Measurements from ENCODE around the gene COLQ. TPM values are rescaled to one million over a fixed set of nuclear protein-coding genes. Genes with fewer than 3 reads are reported as not detected.

Gene COLQ
- total RNA-seq, 6 experiments from 2014 or later: 0.25 to 1.2 (median 0.83) TPM

DNA sequence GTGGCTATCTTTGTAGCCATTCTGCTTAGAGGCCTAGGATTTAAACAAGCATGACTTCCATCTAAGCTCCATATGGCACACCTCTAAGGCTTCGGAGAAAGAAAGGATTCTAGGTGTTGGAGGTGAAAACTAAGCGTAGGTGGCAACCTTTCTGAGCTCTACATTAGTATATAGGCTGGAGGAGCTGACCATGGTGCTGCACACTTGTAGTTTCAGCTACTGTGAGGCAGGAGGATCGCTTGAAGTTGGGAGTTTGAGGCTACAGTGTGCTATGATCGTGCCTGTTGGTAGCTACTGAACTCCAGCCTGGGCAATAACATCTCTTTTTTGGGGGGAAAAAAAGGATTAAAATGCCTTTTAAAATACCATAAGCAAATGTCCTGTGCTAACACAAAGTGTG lies 86.8 kb downstream of the COLQ start:
- Histone ChIP-seq H3K36me3 (peaks cover 0 to 80% (median 48%) of the 10 kb centered on the region in 4 donors), H3K4me1 (peaks cover 0 to 10% (median 0%) of the 10 kb centered on the region in 4 donors), H3K4me3 (no peak overlapping the region), H3K27me3 (no peaks in the 10 kb centered on the region), H3K27ac (no peak overlapping the region), H3K9me3 (no peaks in the 10 kb centered on the region)
- ATAC-seq (no peak), DNase-seq (no peak)
- no peak for TF ChIP-seq POLR2A (IDR thresholded peaks at IDR 0.05)
- TF ChIP-seq, protein P1, sequence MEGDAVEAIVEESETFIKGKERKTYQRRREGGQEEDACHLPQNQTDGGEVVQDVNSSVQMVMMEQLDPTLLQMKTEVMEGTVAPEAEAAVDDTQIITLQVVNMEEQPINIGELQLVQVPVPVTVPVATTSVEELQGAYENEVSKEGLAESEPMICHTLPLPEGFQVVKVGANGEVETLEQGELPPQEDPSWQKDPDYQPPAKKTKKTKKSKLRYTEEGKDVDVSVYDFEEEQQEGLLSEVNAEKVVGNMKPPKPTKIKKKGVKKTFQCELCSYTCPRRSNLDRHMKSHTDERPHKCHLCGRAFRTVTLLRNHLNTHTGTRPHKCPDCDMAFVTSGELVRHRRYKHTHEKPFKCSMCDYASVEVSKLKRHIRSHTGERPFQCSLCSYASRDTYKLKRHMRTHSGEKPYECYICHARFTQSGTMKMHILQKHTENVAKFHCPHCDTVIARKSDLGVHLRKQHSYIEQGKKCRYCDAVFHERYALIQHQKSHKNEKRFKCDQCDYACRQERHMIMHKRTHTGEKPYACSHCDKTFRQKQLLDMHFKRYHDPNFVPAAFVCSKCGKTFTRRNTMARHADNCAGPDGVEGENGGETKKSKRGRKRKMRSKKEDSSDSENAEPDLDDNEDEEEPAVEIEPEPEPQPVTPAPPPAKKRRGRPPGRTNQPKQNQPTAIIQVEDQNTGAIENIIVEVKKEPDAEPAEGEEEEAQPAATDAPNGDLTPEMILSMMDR (IDR thresholded peaks at IDR 0.05): no peak
- intact Hi-C loops (cut with DNase I): loop anchor here in 1 of 2 donors (10.0 kb wide), 1 partner anchor 120 kb away; no protein-coding TSS in a partner anchor
- 98% methylated on average over 4 of the region's 4 CpGs for WGBS (ENCODE audit: insufficient coverage, low coverage, low lambda C conversion rate, missing lambda C conversion rate)

DNA sequence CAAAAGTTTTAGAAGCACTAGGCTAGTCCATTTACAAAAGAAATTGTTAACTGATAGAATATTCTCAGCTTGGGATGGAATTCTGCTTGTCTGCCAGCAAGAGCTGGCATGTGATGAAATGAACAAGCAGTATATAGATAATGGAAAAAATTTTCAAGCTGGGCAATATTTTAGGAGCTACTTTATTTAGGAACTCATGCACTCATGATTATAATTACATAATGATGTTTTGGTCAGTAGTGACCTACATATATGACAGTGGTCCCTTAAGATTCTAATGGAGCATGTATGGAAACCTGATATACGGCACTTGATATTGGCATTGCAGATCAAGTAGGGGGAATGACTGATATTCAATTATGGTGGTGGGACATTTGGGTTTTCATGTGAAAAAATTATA lies 88.0 kb downstream of the COLQ start:
- Histone ChIP-seq H3K4me1 (peaks cover 0 to 20% (median 5%) of the 10 kb centered on the region in 4 donors), H3K36me3 (peaks cover 0 to 68% (median 40%) of the 10 kb centered on the region in 4 donors), H3K9me3 (no peaks in the 10 kb centered on the region), H3K27ac (no peak overlapping the region), H3K4me3 (no peak overlapping the region), H3K27me3 (no peaks in the 10 kb centered on the region)
- ATAC-seq (no peak), DNase-seq (no peak)
- 92% methylated on average over 1 of the region's 1 CpG for WGBS (ENCODE audit: insufficient coverage, low coverage, low lambda C conversion rate, missing lambda C conversion rate)
- intact Hi-C loops (cut with DNase I): loop anchor here in 1 of 2 donors (10.0 kb wide), 1 partner anchor 121 kb away; no protein-coding TSS in a partner anchor
- TF ChIP-seq, protein P1 (IDR thresholded peaks at IDR 0.05): no peak
- TF ChIP-seq POLR2A (IDR thresholded peaks at IDR 0.05): no peak

DNA sequence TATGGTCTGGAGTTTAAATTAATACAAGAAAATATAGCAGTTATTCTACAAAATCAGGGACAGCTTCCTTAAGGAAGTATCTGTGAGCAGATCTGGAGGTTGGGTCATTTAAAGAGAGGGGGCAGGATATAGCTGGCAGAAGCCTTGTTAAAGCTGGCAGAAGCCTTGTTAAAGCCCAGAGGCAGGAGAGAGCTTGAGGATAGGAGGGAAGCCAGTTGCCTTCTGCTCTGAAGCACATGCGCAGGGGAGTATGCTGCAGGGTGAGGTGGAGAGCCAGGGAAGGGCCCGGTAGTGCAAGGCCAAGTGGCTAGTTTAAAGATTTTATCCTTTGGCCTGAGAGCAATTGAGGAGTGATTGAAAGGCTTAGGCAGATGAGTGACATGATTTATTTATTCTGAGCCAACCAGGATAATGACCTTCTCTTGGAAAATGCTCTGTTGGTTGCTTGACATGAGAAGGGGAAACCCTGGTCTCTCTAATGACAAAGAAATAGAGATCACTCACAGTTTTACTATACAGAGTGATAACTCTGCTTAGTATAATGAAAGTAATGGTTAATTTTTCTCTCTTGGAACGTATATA lies 90.2 kb downstream of the COLQ start:
- DNase-seq: no peak
- Histone ChIP-seq H3K27ac (no peak overlapping the region), H3K27me3 (no peaks in the 10 kb centered on the region), H3K4me1 (peaks cover 0 to 27% (median 9%) of the 10 kb centered on the region in 4 donors), H3K9me3 (no peaks in the 10 kb centered on the region), H3K36me3 (peaks cover 0 to 48% (median 26%) of the 10 kb centered on the region in 4 donors), H3K4me3 (no peak overlapping the region)
- TF ChIP-seq POLR2A (IDR thresholded peaks at IDR 0.05): no peak
- TF ChIP-seq, protein P1 (IDR thresholded peaks at IDR 0.05): no peak
- intact Hi-C loops (cut with DNase I): loop anchor here in 1 of 2 donors (10.0 kb wide), 1 partner anchor 123 kb away; no protein-coding TSS in a partner anchor
- ATAC-seq: no peak
- WGBS (ENCODE audit: insufficient coverage, low coverage, low lambda C conversion rate, missing lambda C conversion rate): 75% methylated on average over 2 of the region's 3 CpGs

DNA sequence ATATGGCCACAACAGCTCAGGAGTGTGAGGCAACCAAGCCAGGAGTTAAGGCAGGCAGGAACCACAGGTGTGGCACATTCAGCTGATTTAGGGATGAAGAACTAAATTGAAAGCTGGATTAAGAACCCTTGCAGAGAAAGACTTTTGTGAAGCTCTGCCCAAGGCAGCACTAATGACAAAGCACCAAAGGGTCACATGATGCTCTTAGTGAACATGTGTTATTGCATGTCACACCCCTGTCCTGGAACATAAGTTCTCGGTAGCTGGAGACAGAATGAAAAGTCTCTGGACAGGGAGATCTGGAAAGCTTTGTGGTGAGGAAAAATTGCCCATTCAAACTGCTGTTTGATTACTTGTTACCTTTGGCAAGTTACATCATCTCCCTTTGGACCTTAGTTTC lies 90.9 kb downstream of the COLQ start:
- TF ChIP-seq, protein P1 (IDR thresholded peaks at IDR 0.05): no peak
- TF ChIP-seq POLR2A (IDR thresholded peaks at IDR 0.05): no peak
- DNase-seq (no peak), ATAC-seq (no peak)
- Histone ChIP-seq H3K4me1 (peaks cover 0 to 32% (median 11%) of the 10 kb centered on the region in 4 donors), H3K4me3 (no peak overlapping the region), H3K27ac (no peak overlapping the region), H3K9me3 (no peaks in the 10 kb centered on the region), H3K36me3 (peaks cover 0 to 41% (median 23%) of the 10 kb centered on the region in 4 donors), H3K27me3 (no peaks in the 10 kb centered on the region)
- WGBS (ENCODE audit: insufficient coverage, low coverage, low lambda C conversion rate, missing lambda C conversion rate): 22% methylated on average over 1 of the region's 1 CpG
- intact Hi-C loops (cut with DNase I): loop anchor here in 1 of 2 donors (10.0 kb wide), 1 partner anchor 124 kb away; no protein-coding TSS in a partner anchor
